Gastroesophageal sphincter (tissue), 3 donors: ENCODE data around the gene UBE2N.

Experiments used
- EP300 ChIP-seq: sonication (generic); formaldehyde crosslinking; IDR thresholded peaks from one replicate; pipeline ENCODE4 v1.6.1; 2017; ENCODE audit warnings: antibody characterized with exemption, mild to moderate bottlenecking
- POLR2A ChIP-seq, 2 donors: fragments of 450-650 bp; IDR thresholded peaks; one replicate each; pipeline ENCODE4 v1.6.1; 2017; ENCODE audit warnings: antibody characterized with exemption in 2 of 2, mild to moderate bottlenecking in 2 of 2, moderate library complexity in 1 of 2
- TF ChIP-seq, protein P1 (sequence below), 4 experiments: fragments of 200-600 bp in 2 of 4; fragments of 450-650 bp in 2 of 4; sonication (generic) in 1 of 4; IDR thresholded peaks; one replicate each; pipeline ENCODE4 v1.5.1; 2017 to 2019; ENCODE audit warnings: antibody characterized with exemption in 4 of 4, mild to moderate bottlenecking in 2 of 4, moderate library complexity in 2 of 4

DNA sequence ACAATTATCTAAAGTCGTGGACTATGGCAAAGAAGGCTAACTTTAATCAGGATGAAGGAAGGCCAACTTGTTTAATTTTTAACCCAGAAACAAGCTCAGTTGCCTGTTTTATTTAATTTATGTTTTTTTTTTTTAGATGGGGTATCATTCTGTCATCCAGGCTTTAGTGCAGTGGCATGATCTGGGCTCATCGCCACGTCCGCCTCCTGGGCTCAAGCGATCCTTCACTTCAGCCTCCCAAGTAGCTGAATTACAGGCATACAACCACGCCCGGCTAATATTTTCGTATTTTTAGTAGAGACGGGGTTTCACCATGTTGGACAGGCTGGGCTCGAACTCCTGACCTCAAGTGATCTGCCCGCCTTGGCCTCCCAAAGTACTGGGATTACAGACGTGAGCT lies 44.3 kb downstream of the UBE2N start:
- TF ChIP-seq, protein P1, sequence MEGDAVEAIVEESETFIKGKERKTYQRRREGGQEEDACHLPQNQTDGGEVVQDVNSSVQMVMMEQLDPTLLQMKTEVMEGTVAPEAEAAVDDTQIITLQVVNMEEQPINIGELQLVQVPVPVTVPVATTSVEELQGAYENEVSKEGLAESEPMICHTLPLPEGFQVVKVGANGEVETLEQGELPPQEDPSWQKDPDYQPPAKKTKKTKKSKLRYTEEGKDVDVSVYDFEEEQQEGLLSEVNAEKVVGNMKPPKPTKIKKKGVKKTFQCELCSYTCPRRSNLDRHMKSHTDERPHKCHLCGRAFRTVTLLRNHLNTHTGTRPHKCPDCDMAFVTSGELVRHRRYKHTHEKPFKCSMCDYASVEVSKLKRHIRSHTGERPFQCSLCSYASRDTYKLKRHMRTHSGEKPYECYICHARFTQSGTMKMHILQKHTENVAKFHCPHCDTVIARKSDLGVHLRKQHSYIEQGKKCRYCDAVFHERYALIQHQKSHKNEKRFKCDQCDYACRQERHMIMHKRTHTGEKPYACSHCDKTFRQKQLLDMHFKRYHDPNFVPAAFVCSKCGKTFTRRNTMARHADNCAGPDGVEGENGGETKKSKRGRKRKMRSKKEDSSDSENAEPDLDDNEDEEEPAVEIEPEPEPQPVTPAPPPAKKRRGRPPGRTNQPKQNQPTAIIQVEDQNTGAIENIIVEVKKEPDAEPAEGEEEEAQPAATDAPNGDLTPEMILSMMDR (IDR thresholded peaks at IDR 0.05): no peak
- no peak for TF ChIP-seq POLR2A (IDR thresholded peaks at IDR 0.05)
- no peak for TF ChIP-seq EP300
